Stomach (tissue), 9 donors: ENCODE results near the gene ANKRD31. TPM values are rescaled to one million over a fixed set of nuclear protein-coding genes. Genes with fewer than 3 reads are reported as not detected.

Source experiments
- DNase-seq, 2 donors: peaks; one replicate each; pipeline versions ENCODE4 v3.0.0 to v3.0.0-alpha.2; 2013 to 2019
- H3K27ac ChIP-seq, 5 donors: fragments of 200-600 bp in 4 of 5; sonication (generic) in 4 of 5; one replicate each; pipeline ENCODE4 v1.5.1; 2013 to 2019; ENCODE audit warnings: mild to moderate bottlenecking in 1 of 5, moderate library complexity in 1 of 5
- H3K27me3 ChIP-seq, 3 donors: fragments of 200-600 bp; sonication (generic); one replicate each; pipeline ENCODE4 v1.5.1; 2017 to 2019; ENCODE audit warnings: mixed run types in 1 of 3
- H3K36me3 ChIP-seq, 4 donors: fragments of 200-600 bp; sonication (generic); 1 replicate in 3 of 4; 2 replicates in 1 of 4; pipeline ENCODE4 v1.5.1; 2016 to 2019
- H3K4me1 ChIP-seq, 4 donors: fragments of 200-600 bp; sonication (generic); one replicate each; pipeline ENCODE4 v1.5.1; 2016 to 2019
- H3K4me3 ChIP-seq, 4 donors: fragments of 200-600 bp; sonication (generic) in 3 of 4; one replicate each; pipeline ENCODE4 v1.5.1; 2016 to 2019; ENCODE audit warnings: mild to moderate bottlenecking in 1 of 4
- H3K9me3 ChIP-seq, 4 donors: fragments of 200-600 bp; sonication (generic); one replicate each; pipeline ENCODE4 v1.5.1; 2016 to 2019
- EP300 ChIP-seq: sonication (generic); formaldehyde crosslinking; IDR thresholded peaks from one replicate; pipeline ENCODE4 v1.6.1; 2017; ENCODE audit warnings: antibody characterized with exemption
- POLR2A ChIP-seq, 4 donors: fragments of 450-650 bp; IDR thresholded peaks; one replicate each; pipeline ENCODE4 v1.6.1; 2016; ENCODE audit warnings: antibody characterized with exemption in 4 of 4, control low read depth in 2 of 4, mild to moderate bottlenecking in 1 of 4, moderate library complexity in 1 of 4
- POLR2AphosphoS5 ChIP-seq, 3 donors: sonication (generic); formaldehyde crosslinking; IDR thresholded peaks; one replicate each; pipeline ENCODE4 v1.6.1; 2016; ENCODE audit warnings: antibody characterized with exemption in 3 of 3
- WGBS, 5 donors: extraction: QIAGEN DNeasy Blood & Tissue Kit in 3 of 5; methylation state at CpG; one replicate each; pipeline versions ENCODE4 v1.1.5 to v1.1.7; 2013 to 2018; 5-methylcytosine and 5-hydroxymethylcytosine counted together
- intact Hi-C: fragments of 100-400 bp; cut with DNase I; formaldehyde crosslinking; loops from one replicate; pipeline ENCODE4 v1.15.1; 2023; ENCODE audit warnings: low total_unique reads
- polyA plus RNA-seq, 3 donors: library from polyadenylated mRNA; stranded (reverse); fragments of 200-250 nt; gene quantifications; one replicate each; pipeline ENCODE4 v1.2.3, GENCODE V29; 2013
- small RNA-seq, 4 donors: library from RNA; depleted of rRNA; stranded (forward); fragments of <200 nt; gene quantifications; one replicate each; pipeline ENCODE3, GENCODE V24; 2016
- total RNA-seq, 5 donors: library from RNA; depleted of rRNA; stranded (reverse); fragments of >200 nt; gene quantifications; one replicate each; pipeline versions ENCODE4 v1.1.0 to v1.2.3, GENCODE V29; 2014 to 2016
- TF ChIP-seq, protein P1 (sequence below), 7 experiments: fragments of 450-650 bp in 4 of 7; fragments of 200-600 bp in 3 of 7; sonication (generic) in 3 of 7; IDR thresholded peaks; one replicate each; pipeline ENCODE4 v1.5.1; 2016 to 2019; ENCODE audit warnings: antibody characterized with exemption in 7 of 7, control low read depth in 2 of 7, mild to moderate bottlenecking in 1 of 7
- donor health status: healthy with polysubstance abuse.
- donor health status: Bipolar disorder and iron deficiency.
- donor health status: healthy.

Gene ANKRD31
- total and polyA plus RNA-seq, 8 donors: 0.08 to 1.1 (median 0.14) TPM; not detected in 5

DNA sequence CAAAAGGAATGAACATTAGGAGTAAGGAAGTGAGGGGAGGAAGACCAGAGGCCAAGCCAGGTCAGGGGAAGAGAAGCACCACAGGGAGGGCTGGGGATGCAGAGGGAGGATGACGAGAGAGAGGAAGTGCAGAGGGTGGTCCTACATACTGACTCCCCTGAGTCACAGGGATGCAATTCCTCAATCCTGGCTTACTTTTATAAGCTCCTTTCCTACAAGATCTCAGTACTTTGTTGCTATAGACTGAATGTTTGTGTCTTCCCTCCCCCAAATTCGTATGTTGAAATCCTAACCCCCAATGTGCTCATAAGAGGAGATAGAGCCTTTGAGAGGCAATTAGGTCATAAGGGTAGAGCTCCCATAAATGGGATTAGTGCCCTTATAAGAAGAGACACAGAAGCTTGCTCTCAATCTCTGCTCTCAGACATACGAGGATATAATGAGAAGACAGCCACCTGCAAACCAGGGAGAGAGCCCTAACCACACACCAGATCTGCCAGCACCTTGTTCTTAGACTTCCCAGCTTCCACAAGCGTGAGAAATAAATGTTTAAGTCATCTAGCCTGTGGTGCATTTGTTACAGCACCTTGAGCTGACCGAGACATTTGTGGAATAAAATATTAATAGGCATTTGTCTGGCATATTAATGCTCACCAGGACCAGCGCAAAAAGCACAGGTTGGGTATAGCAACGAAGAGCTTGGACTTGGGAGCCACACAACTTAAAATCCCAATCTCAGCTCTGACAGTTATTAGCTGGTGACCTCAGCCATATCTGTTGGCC is 217.7 kb downstream of the ANKRD31 start:
- DNase-seq: no peak
- peaks cover 14 to 24% (median 19%) of the 10 kb centered on the region in 4 donors for H3K4me1 ChIP-seq
- intact Hi-C loops: no loop called here
- no peaks in the 10 kb centered on the region for H3K27me3 ChIP-seq
- no peaks in the 10 kb centered on the region for H3K9me3 ChIP-seq
- H3K27ac ChIP-seq: peak overlapping the region in 1 of 5 donors; percentile 67
- WGBS, 5 donors: 79 to 85% (median 83%) methylated on average over 7 of the region's 7 CpGs
- H3K4me3 ChIP-seq: no peak overlapping the region
- TF ChIP-seq POLR2A (IDR thresholded peaks at IDR 0.05) (no peak), EP300 (no peak), POLR2AphosphoS5 (IDR thresholded peaks at IDR 0.05) (no peak)
- TF ChIP-seq, protein P1, sequence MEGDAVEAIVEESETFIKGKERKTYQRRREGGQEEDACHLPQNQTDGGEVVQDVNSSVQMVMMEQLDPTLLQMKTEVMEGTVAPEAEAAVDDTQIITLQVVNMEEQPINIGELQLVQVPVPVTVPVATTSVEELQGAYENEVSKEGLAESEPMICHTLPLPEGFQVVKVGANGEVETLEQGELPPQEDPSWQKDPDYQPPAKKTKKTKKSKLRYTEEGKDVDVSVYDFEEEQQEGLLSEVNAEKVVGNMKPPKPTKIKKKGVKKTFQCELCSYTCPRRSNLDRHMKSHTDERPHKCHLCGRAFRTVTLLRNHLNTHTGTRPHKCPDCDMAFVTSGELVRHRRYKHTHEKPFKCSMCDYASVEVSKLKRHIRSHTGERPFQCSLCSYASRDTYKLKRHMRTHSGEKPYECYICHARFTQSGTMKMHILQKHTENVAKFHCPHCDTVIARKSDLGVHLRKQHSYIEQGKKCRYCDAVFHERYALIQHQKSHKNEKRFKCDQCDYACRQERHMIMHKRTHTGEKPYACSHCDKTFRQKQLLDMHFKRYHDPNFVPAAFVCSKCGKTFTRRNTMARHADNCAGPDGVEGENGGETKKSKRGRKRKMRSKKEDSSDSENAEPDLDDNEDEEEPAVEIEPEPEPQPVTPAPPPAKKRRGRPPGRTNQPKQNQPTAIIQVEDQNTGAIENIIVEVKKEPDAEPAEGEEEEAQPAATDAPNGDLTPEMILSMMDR (IDR thresholded peaks at IDR 0.05): no peak
- no peaks in the 10 kb centered on the region for H3K36me3 ChIP-seq

Small RNA genes lying within 50 kb of the gene (small RNA-seq; reads per million reads assigned to genes)
- gene SUMO2P5: 0 reads per million in 4 donors

Other genes with a start within 250 kb of the ANKRD31 start
- 10 to 100 TPM in 2 of 5 donors, 1 to 10 TPM in 3; 1.2 to 31.4 (median 8.0) TPM for gene GCNT4, start 184.3 kb downstream of the ANKRD31 start, total RNA-seq
- 1 to 10 TPM; 1.5 to 3.8 (median 3.3) TPM for gene GCNT4, start 184.3 kb downstream of the ANKRD31 start, polyA plus RNA-seq
- 10 to 100 TPM; 18.7 to 72.5 (median 49.8) TPM for gene HMGCR, start 100.3 kb upstream of the ANKRD31 start, total RNA-seq
- gene HMGCR, start 100.3 kb upstream of the ANKRD31 start, polyA plus RNA-seq: 10 to 100 TPM in 1 of 3 donors, 1 to 10 TPM in 2; 6.0 to 13.7 (median 8.9) TPM